HUES64 (cell line): Measurements from ENCODE around the gene ISG20L2.
"Not testable (repeated sequence)": the region's sequence is repeated elsewhere in the genome, so short reads cannot be mapped to it uniquely, and the experiment has no call there.

Source experiments
- H3K27ac ChIP-seq: 2 replicates; pipeline ENCODE4 v1.7.0; 2013; ENCODE audit warnings: low read depth, low read length, inconsistent platforms
- H3K27me3 ChIP-seq: 2 replicates; pipeline ENCODE4 v1.6.1; 2013; ENCODE audit warnings: mild to moderate bottlenecking, low read length; ENCODE audit not compliant: insufficient read depth
- H3K36me3 ChIP-seq: 2 replicates; pipeline ENCODE4 v1.6.1; 2013; ENCODE audit warnings: mild to moderate bottlenecking, low read length; ENCODE audit not compliant: insufficient read depth
- H3K4me1 ChIP-seq: 2 replicates; pipeline ENCODE4 v1.6.1; 2013; ENCODE audit warnings: mild to moderate bottlenecking, low read length, moderate library complexity; ENCODE audit not compliant: insufficient read depth
- H3K4me3 ChIP-seq: 2 replicates; pipeline ENCODE4 v1.5.1; 2013; ENCODE audit warnings: mild to moderate bottlenecking, low read length, moderate library complexity
- H3K9ac ChIP-seq: 2 replicates; pipeline ENCODE4 v1.6.1; 2013; ENCODE audit warnings: mild to moderate bottlenecking, low read depth, low read length
- H3K9me3 ChIP-seq: 2 replicates; pipeline ENCODE4 v1.6.1; 2013; ENCODE audit warnings: low read depth, low read length; ENCODE audit not compliant: insufficient read depth
- WGBS: fragments of 150-250, 120-280 bp; methylation state at CpG from one replicate; pipeline ENCODE4 v1.1.7; 2013; ENCODE audit warnings: missing lambda C conversion rate; 5-methylcytosine and 5-hydroxymethylcytosine counted together

The ISG20L2 gene

DNA sequence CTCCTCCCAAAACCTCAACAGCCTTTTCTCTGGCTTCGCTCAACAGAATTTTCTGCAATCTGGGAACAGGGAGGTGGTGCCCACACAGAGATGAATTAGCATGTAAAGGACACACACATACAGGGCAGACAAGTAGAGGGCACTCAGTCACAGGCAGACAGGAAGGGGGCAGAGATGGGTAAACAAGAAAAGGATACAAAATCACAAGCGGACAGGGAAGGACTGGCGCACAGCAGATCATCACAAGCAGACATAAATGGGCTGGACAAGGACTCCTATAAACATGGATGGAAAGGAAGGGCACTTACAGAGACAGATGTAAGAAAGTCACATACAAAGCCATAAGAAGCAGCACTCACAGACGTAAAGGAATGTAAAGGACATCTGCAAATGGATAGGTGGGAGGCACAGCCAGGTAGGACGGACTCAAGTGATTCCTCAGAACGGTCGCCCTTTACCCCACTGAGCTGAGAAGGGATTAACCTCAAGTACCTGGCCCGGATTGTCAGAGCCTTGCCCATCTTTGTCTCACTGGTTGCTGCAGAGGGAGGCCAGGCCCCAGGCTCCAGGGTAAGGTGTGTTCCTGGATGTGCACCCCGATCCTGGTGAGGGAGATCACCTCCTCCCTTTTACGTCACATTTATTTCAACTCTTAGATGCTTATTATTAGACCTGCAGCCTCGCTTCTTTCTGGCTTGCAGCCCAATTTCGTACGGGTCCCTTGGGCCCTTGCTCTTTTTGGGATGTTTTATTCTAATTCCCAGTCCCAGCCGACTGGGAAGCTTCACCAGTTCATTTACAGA is 37.9 kb upstream of the ISG20L2 start:
- H3K27ac ChIP-seq, result peak overlapping the region; percentile 54
- no peaks in the 10 kb centered on the region for H3K9me3 ChIP-seq
- H3K36me3 ChIP-seq, result peaks cover 17% of the 10 kb centered on the region
- 41% methylated on average over 14 of the region's 14 CpGs for WGBS
- no peaks in the 10 kb centered on the region for H3K27me3 ChIP-seq
- H3K4me1 ChIP-seq, result peaks cover 16% of the 10 kb centered on the region
- H3K4me3 ChIP-seq, result peak overlapping the region; percentile 84
- peak overlapping the region; percentile 74 for H3K9ac ChIP-seq

DNA sequence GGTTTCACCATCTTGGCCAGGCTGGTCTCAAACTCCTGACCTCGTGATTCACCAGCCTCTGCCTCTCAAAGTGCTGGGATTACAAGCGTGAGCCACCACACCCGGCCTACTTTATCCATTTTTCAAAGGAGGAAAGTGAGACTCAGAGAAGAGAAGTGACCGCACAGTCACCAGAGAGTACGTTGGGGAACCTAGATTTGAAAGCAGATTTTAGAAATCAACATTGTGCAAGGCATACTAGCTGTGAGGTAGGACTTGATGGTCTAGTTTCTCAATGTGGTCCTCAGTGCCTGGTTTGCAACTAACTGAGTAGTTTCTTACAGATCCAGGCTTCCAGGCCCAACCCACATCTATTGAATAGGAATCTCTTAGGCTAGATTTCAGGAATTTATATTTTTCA is 37.1 kb upstream of the ISG20L2 start:
- H3K36me3 ChIP-seq, result peaks cover 9% of the 10 kb centered on the region
- no peaks in the 10 kb centered on the region for H3K27me3 ChIP-seq
- no peak overlapping the region for H3K27ac ChIP-seq
- peaks cover 16% of the 10 kb centered on the region for H3K4me1 ChIP-seq
- H3K4me3 ChIP-seq, result 0 out of 2 replicates have a peak overlapping the region, but pooled peaks have one; percentile 84
- no peaks in the 10 kb centered on the region for H3K9me3 ChIP-seq
- 92% methylated on average over 5 of the region's 5 CpGs for WGBS
- H3K9ac ChIP-seq, result no peak overlapping the region; the same call in 1 of the 2 replicates

DNA sequence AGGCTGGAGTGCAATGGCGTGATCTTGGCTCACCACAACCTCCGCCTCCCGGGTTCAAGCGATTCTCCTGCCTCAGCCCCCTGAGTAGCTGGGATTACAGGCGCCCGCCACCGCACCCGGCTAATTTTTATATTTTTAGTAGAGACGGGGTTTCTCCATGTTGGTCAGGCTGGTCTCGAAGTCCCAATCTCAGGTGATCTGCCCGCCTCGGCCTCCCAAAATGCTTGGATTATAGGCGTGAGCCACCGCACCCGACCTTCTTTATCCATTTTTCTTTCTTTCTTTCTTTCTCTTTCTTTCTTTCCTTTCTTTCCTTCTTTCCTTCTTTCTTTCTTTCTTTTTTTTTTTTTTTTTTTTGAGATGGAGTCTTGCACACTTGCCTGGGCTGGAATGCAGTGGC is 36.6 kb upstream of the ISG20L2 start:
- peaks cover 21% of the 10 kb centered on the region for H3K4me1 ChIP-seq
- H3K4me3 ChIP-seq, H3K27ac ChIP-seq, H3K27me3 ChIP-seq, H3K9ac ChIP-seq, H3K9me3 ChIP-seq, H3K36me3 ChIP-seq: not testable (repeated sequence)
- WGBS, result 96% methylated on average over 15 of the region's 15 CpGs

DNA sequence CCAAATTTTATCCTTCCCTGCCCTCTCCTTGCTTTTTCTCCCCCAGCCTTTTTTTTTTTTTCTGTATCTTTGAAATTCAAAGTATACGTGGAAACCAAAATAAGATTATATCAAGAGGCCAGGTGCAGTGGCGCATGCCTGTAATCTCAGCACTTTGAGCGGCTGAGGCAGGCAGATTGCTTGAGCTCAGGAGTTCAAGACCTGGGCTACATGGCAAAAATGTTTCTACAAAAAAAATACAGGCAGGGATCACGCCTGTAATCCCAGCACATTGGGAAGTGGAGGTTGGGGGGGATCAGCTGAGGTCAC is 32.2 kb upstream of the ISG20L2 start:
- no peaks in the 10 kb centered on the region for H3K9me3 ChIP-seq
- no peaks in the 10 kb centered on the region for H3K36me3 ChIP-seq
- 94% methylated on average over 4 of the region's 4 CpGs for WGBS
- no peak overlapping the region for H3K9ac ChIP-seq
- H3K4me1 ChIP-seq, result peaks cover 10% of the 10 kb centered on the region; the same call in 1 of the 2 replicates
- no peak overlapping the region for H3K27ac ChIP-seq
- no peaks in the 10 kb centered on the region for H3K27me3 ChIP-seq
- H3K4me3 ChIP-seq, result no peak overlapping the region

DNA sequence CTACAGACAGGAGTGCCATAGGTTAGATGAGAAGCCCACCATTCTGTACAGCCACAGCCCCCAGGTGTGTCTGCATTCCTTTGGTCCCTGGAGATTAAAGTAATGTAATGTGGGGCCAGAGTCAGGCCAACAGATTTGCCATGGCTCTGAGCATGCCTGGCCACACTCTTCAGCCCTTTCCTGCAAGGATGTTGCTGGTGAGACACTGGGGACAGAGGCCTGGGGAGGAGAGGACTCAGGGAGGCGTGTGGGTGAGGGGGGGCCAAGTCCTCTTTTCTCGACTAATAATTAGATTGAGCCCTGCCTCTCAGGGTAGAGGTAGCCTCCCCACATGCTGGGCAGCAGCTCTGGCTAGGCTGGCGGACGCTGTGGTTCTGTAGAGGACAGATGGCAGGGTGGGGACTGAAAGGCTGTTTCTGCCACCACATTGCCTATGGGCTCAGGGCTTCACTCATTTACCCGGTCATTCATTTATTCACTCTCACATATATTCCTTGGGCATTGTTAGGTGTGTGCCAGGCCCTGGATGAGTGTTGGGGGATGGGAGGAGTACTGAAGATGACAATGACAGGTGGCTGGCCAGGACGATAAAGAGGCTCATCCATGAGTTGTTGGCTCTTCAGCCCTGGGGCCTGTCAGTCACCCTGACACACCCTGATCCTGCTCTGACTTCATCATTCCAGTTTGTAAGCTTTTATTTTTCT is 31.7 kb upstream of the ISG20L2 start:
- Histone ChIP-seq H3K4me1 (peaks cover 10% of the 10 kb centered on the region; the same call in 1 of the 2 replicates), H3K9ac (no peak overlapping the region)
- WGBS, result 57% methylated on average over 5 of the region's 6 CpGs

DNA sequence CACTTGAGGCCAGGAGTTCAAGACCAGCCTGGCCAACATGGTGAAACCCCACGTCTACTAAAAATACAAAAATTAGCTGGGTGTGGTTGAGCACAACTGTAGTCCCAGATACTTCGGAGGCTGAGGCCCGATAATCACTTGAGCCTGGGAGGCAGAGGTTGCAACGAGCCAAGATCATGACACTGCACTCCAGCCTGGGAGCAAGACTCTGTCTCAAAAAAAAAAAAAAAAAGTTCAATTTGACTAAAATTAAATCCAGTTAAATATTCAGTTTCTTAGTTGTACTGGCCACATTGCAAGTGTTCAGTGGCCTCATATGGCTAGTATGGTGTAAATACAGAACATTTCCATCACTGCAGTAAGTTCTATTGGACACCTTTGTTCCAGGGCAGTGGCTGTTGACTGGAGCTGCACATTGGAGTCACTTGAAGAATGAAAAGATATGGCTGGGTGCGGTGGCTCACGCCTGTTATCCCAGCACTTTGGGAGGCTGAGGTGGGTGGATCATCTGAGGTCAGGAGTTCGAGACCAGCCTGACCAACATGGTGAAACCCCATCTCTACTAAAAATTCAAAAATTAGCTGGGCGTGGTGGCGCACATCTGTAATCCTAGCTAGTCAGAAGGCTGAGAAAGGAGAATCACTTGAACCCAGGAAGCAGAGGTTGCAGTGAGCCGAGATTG is 29.1 kb upstream of the ISG20L2 start:
- not testable (repeated sequence) for H3K27me3 ChIP-seq, H3K4me3 ChIP-seq, H3K9me3 ChIP-seq, H3K27ac ChIP-seq, H3K9ac ChIP-seq, H3K36me3 ChIP-seq
- peaks cover 12% of the 10 kb centered on the region for H3K4me1 ChIP-seq
- 94% methylated on average over 9 of the region's 10 CpGs for WGBS

More for the DNA sequence above, 31.7 kb upstream of the ISG20L2 start:
- H3K27me3 ChIP-seq, result no peaks in the 10 kb centered on the region
- no peaks in the 10 kb centered on the region for H3K36me3 ChIP-seq
- H3K4me3 ChIP-seq, result no peak overlapping the region
- no peaks in the 10 kb centered on the region for H3K9me3 ChIP-seq
- no peak overlapping the region for H3K27ac ChIP-seq

DNA sequence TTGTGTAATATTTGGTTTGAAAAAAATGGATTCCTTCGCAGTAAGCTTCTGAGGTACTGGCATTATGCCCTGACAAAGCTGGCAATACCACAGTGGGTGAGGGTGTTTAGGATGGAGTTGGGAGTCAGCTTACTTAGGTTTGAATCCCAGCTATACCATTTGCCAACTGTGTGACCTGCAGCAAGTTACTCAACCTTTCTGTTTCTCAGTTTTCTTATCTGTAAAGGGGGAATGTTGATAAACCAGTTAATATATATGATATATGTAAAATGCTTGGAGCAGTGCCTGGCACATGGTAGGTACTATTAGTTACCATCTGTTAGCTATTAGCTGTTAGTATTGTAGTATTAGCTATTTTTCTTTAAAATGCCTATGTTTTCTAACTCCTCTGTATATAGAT is 27.8 kb upstream of the ISG20L2 start:
- H3K4me3 ChIP-seq, result no peak overlapping the region
- H3K27ac ChIP-seq, result no peak overlapping the region
- no peaks in the 10 kb centered on the region for H3K27me3 ChIP-seq
- peaks cover 14% of the 10 kb centered on the region for H3K4me1 ChIP-seq
- 97% methylated on average over 1 of the region's 1 CpG for WGBS
- H3K9me3 ChIP-seq, result no peaks in the 10 kb centered on the region
- H3K36me3 ChIP-seq, result no peaks in the 10 kb centered on the region
- no peak overlapping the region for H3K9ac ChIP-seq

DNA sequence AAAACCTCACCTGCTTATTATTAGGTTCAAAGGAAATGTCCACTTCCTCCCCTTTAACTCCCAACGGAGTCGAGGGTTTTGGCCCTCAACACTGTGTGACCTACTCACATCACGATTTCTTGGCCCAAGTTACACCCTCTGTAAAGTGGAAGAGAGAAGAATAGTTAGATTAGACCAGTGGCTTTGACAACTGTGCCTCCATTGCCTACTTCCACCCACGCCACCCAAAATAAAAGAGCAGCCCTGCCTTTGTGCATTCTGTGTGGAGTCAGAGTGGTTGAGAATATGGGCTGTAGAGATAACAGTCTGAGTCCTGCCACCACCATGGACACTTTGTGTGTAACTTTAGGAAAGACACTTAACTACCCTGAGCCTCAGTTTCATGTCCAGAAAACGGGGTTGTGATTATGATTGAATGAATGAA is 27.0 kb upstream of the ISG20L2 start:
- no peaks in the 10 kb centered on the region for H3K27me3 ChIP-seq
- H3K4me1 ChIP-seq, result peaks cover 13% of the 10 kb centered on the region
- no peak overlapping the region for H3K4me3 ChIP-seq
- no peak overlapping the region for H3K9ac ChIP-seq
- no peaks in the 10 kb centered on the region for H3K9me3 ChIP-seq
- H3K27ac ChIP-seq, result no peak overlapping the region
- H3K36me3 ChIP-seq, result no peaks in the 10 kb centered on the region
- 93% methylated on average over 4 of the region's 5 CpGs for WGBS

DNA sequence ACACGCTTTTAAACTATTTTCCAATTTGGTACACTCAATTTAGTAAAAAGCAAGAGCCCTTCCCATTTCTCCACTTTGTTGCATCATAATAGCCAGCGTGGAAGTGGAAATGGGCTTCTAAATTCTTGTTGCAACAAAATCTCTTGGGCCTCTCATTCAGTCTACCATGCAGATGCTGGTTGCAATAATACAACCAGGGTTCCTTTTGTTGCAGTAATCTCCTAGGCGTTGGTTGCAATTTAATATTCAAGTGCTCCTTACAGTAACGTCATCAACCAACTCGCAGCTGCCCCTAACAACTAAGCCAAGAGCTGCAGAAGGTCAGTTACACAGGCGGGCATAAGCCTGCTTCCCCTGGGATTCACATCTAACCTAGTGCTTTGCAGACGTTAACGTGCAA is 25.7 kb upstream of the ISG20L2 start:
- no peak overlapping the region for H3K27ac ChIP-seq
- H3K4me1 ChIP-seq, result peaks cover 15% of the 10 kb centered on the region
- H3K9ac ChIP-seq, result no peak overlapping the region
- WGBS, result 90% methylated on average over 8 of the region's 8 CpGs
- no peak overlapping the region for H3K4me3 ChIP-seq
- no peaks in the 10 kb centered on the region for H3K27me3 ChIP-seq
- no peaks in the 10 kb centered on the region; the same call in 1 of the 2 replicates for H3K36me3 ChIP-seq
- H3K9me3 ChIP-seq, result no peaks in the 10 kb centered on the region

DNA sequence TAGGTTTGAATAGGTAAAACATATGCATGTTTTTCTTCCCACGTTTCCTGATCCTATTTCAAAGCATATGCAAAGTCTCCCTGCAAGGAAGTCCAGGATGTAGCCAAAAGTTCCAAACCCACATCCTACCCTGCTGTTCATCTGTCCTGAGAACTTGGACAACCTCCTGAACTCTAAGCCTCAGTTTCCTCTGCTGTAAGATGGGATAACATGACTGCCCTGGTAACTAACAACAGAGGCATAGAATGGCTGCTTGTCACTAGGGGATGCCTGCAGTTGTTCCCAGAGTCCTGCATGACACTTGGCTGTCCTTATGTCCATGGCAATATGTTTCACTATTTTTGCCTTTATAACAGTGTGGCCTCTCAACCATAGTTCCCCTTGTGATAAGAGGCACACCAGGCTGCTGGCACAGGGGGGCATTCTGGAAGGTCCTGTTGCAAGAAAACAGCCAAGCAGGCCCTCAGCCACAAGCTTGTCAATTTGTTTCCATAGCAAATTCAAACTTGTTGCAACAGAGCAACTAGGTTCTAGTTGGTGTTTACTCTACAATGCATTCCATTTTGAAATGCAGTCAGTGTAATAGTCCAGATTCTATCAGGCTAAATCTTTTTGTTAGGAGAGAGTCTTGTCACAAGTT is 24.4 kb upstream of the ISG20L2 start:
- no peak overlapping the region for H3K27ac ChIP-seq
- H3K27me3 ChIP-seq, result no peaks in the 10 kb centered on the region
- H3K9me3 ChIP-seq, result no peaks in the 10 kb centered on the region
- WGBS, result 43% methylated on average over 1 of the region's 1 CpG
- H3K4me1 ChIP-seq, result peaks cover 28% of the 10 kb centered on the region
- H3K4me3 ChIP-seq, result peak overlapping the region; percentile 93
- H3K9ac ChIP-seq, result no peak overlapping the region
- no peaks in the 10 kb centered on the region; the same call in 1 of the 2 replicates for H3K36me3 ChIP-seq
